Right lobe of liver (tissue), 6 donors: ENCODE data around the gene APOO. TPM values are rescaled to one million over a fixed set of nuclear protein-coding genes. Genes with fewer than 3 reads are reported as not detected.

Source experiments
- ATAC-seq, 4 donors: fragments of 200-7000 bp; cut with Tn5 transposase; one replicate each; pipeline ENCODE4 v1.9.1; 2020; ENCODE audit warnings: mild to moderate bottlenecking in 4 of 4, moderate library complexity in 4 of 4
- DNase-seq, 3 donors: peaks; one replicate each; pipeline ENCODE4 v3.0.0-alpha.2; 2020
- H3K27ac ChIP-seq, 3 donors: fragments of 200-600 bp; one replicate each; pipeline ENCODE4 v1.8.0; 2022
- H3K27me3 ChIP-seq, 2 donors: fragments of 200-600 bp; one replicate each; pipeline ENCODE4 v1.8.0; 2022
- H3K36me3 ChIP-seq, 4 donors: fragments of 200-600 bp; sonication (generic) in 1 of 4; one replicate each; pipeline versions ENCODE4 v1.5.1 to v1.8.0; 2017 to 2022; ENCODE audit warnings: control low read depth in 1 of 4
- H3K4me1 ChIP-seq, 4 donors: fragments of 200-600 bp; sonication (generic) in 1 of 4; one replicate each; pipeline versions ENCODE4 v1.5.1 to v1.8.0; 2017 to 2022; ENCODE audit warnings: control low read depth in 1 of 4
- H3K4me3 ChIP-seq, 3 donors: fragments of 200-600 bp; one replicate each; pipeline ENCODE4 v1.8.0; 2022
- H3K9me3 ChIP-seq, 4 donors: fragments of 200-600 bp; sonication (generic) in 1 of 4; one replicate each; pipeline versions ENCODE4 v1.5.1 to v1.8.0; 2017 to 2022; ENCODE audit warnings: control low read depth in 1 of 4
- POLR2A ChIP-seq: fragments of 450-650 bp; IDR thresholded peaks from one replicate; pipeline ENCODE4 v1.6.1; 2017; ENCODE audit warnings: antibody characterized with exemption, mild to moderate bottlenecking
- WGBS: methylation state at CpG from one replicate; pipeline ENCODE4 v1.1.6; 2018; ENCODE audit warnings: low coverage, low lambda C conversion rate; ENCODE audit not compliant: insufficient coverage; ENCODE audit errors: missing lambda C conversion rate; 5-methylcytosine and 5-hydroxymethylcytosine counted together
- intact Hi-C, 2 donors: fragments of 100-400 bp; cut with DNase I; formaldehyde crosslinking; loops; one replicate each; pipeline versions ENCODE4 v1.11.2 to v1.14.1; 2022
- total RNA-seq, 6 experiments: library from RNA; depleted of rRNA in 2 of 6; stranded (reverse); fragments of >200 nt in 2 of 6; fragmentation: NEBNext Ultra II Directional in 3 of 6; extraction: Animal tissue kit (Norgen Biotek cat#: 25700) in 3 of 6; gene quantifications; one replicate each; pipeline versions ENCODE4 v1.1.0 to v1.2.4, GENCODE V29; 2016 to 2023
- TF ChIP-seq, protein P1 (sequence below), 4 donors: fragments of 200-600 bp in 3 of 4; fragments of 450-650 bp in 1 of 4; IDR thresholded peaks; one replicate each; pipeline versions ENCODE4 v1.5.1 to v1.8.0; 2016 to 2022; ENCODE audit warnings: antibody characterized with exemption in 4 of 4, mild to moderate bottlenecking in 2 of 4
- donor health status: DM: no; HTN: yes; CAD: no.
- donor health status: DM: no; HTN: no; CAD: no.
- donor health status: DM: no; HTN: no; CAD: no.
- donor health status: DM: no; HTN: yes; CAD: no.
- donor health status: DM: no; HTN: yes; CAD: no.

Gene APOO
- total RNA-seq, 6 experiments from 2014 or later: 9.8 to 17.3 (median 12.2) TPM

DNA sequence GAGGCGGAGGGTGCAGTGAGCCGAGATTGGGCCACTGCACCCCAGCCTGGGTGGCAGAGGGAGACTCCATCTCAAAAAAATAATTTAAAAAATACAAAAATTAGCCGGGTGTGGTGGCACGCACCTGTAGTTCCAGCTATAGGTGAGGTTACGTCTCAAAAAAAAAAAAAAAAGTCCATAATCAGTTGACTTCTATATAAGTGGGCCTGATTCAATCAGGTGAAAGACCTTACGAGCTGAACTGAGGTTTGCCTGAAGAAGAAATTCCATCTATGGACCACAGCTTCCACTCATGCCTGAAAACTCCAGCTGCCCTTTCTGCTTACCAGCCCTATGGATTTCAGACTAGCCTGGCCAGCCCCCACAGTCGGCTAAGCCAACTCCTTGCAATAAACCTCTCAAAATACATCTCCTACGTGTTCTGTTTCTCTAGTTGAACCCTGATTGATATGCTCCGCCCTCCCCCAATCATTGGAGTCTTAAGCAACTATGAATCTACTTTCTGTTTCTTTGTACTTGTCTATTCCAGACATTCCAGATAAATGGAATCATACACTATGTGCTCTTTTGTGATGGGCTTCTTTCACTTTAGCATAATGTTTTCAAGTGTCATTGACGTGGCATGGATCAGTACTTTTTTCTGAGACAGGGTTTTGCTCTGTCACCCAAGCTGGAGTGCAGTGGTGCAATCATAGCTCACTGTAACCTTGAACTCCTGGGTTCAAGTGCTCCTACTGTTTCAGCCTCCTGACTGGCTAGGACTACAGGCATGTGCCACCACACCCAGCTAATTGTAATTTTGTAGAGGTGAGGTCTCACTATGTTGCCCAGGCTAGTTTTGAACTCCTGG lies 88.1 kb downstream of the APOO start:
- 63% methylated on average over 9 of the region's 10 CpGs for WGBS
- TF ChIP-seq, protein P1, sequence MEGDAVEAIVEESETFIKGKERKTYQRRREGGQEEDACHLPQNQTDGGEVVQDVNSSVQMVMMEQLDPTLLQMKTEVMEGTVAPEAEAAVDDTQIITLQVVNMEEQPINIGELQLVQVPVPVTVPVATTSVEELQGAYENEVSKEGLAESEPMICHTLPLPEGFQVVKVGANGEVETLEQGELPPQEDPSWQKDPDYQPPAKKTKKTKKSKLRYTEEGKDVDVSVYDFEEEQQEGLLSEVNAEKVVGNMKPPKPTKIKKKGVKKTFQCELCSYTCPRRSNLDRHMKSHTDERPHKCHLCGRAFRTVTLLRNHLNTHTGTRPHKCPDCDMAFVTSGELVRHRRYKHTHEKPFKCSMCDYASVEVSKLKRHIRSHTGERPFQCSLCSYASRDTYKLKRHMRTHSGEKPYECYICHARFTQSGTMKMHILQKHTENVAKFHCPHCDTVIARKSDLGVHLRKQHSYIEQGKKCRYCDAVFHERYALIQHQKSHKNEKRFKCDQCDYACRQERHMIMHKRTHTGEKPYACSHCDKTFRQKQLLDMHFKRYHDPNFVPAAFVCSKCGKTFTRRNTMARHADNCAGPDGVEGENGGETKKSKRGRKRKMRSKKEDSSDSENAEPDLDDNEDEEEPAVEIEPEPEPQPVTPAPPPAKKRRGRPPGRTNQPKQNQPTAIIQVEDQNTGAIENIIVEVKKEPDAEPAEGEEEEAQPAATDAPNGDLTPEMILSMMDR (IDR thresholded peaks at IDR 0.05): no peak
- TF ChIP-seq POLR2A: no peak
- no peak for DNase-seq
- H3K27ac ChIP-seq: no peak overlapping the region
- H3K27me3 ChIP-seq: no peaks in the 10 kb centered on the region
- no peaks in the 10 kb centered on the region for H3K36me3 ChIP-seq
- peak in 1 of 4 donors; percentile 14 for ATAC-seq
- intact Hi-C loops: no loop called here
- no peak overlapping the region for H3K4me3 ChIP-seq
- H3K9me3 ChIP-seq: no peaks in the 10 kb centered on the region
- H3K4me1 ChIP-seq: no peaks in the 10 kb centered on the region

DNA sequence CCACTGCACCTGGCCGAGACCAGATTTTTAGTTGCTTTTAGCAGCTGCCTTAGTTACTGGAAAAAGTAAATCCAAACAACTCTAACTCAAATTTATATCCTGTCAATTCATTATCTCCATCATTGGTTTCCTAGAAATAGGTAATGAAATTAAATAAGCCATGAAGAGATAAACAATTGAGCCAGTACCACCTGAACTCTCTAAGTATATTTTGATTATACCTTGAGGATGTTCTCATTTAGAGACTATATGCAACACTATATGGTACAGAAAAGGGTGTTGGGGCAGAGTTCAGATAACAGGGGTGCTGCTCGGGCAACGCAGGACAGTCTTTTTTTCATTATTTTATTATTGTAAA lies 89.8 kb downstream of the APOO start:
- TF ChIP-seq POLR2A: no peak
- TF ChIP-seq, protein P1 (IDR thresholded peaks at IDR 0.05): no peak
- Histone ChIP-seq H3K27ac (no peak overlapping the region), H3K27me3 (no peaks in the 10 kb centered on the region), H3K4me3 (no peak overlapping the region), H3K9me3 (no peaks in the 10 kb centered on the region), H3K4me1 (no peaks in the 10 kb centered on the region), H3K36me3 (no peaks in the 10 kb centered on the region)
- WGBS: 74% methylated on average over 3 of the region's 3 CpGs
- intact Hi-C loops: no loop called here
- DNase-seq (no peak), ATAC-seq (no peak)

DNA sequence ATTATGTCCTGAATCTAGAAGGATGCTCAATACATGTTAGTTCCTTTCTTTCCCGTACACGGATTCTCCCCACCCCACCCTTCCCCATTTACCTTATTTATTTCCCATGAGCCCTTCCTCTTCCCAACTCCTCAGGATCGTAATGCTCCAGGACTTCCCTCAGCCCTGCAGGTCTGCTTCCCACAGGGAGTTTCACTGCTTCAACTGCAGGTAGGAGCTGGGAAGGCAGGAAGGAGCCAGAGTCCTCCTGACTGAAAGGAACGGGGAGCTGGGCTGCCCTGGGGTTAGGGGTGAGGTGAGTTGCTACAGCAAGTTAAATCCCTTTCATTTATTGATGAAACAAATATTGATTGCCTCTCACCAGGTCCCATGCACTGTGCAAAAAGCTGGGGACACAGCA lies 91.6 kb downstream of the APOO start:
- TF ChIP-seq, protein P1 (IDR thresholded peaks at IDR 0.05): no peak
- no peak for TF ChIP-seq POLR2A
- WGBS: 70% methylated on average over 4 of the region's 4 CpGs

DNA sequence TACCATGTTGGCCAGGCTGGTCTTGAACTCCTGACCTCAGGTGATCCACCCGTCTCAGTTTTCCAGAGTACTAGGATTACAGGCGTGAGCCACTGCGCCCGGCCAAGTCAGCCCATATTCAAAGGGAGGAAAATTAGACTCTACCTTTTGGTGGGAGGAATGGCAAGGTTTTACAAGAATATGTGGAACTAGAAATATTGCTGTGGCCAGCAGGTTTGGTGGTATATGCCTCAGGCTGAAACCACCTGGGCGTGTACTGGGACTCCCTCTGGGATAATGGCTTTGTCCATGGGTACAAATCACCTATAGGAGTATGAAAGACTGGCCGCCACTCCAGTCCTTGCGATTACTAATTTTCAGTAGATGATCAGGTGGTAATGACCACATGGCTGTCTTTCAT lies 92.4 kb downstream of the APOO start:
- intact Hi-C loops: no loop called here
- Histone ChIP-seq H3K4me1 (no peaks in the 10 kb centered on the region), H3K9me3 (no peaks in the 10 kb centered on the region), H3K27me3 (no peaks in the 10 kb centered on the region), H3K27ac (no peak overlapping the region), H3K36me3 (no peaks in the 10 kb centered on the region), H3K4me3 (no peak overlapping the region)
- DNase-seq (no peak), ATAC-seq (no peak)
- WGBS: 87% methylated on average over 6 of the region's 7 CpGs
- TF ChIP-seq, protein P1 (IDR thresholded peaks at IDR 0.05): no peak
- no peak for TF ChIP-seq POLR2A

More for the DNA sequence above, 91.6 kb downstream of the APOO start:
- intact Hi-C loops: no loop called here
- no peaks in the 10 kb centered on the region for H3K4me1 ChIP-seq
- ATAC-seq (no peak), DNase-seq (no peak)
- H3K9me3 ChIP-seq: no peaks in the 10 kb centered on the region
- no peak overlapping the region for H3K27ac ChIP-seq
- H3K36me3 ChIP-seq: no peaks in the 10 kb centered on the region
- H3K4me3 ChIP-seq: no peak overlapping the region
- H3K27me3 ChIP-seq: no peaks in the 10 kb centered on the region
